Mucosa of rectum (tissue), 2 donors: ENCODE results near the gene MTHFR.

Experiments used
- H3K27ac ChIP-seq, 2 donors: one replicate each; pipeline ENCODE4 v1.7.0; 2013; ENCODE audit warnings: inconsistent platforms in 2 of 2, low read depth in 2 of 2, low read length in 2 of 2
- H3K27me3 ChIP-seq, 2 donors: one replicate each; pipeline ENCODE4 v1.7.0; 2013; ENCODE audit warnings: low read length in 2 of 2; ENCODE audit not compliant: control insufficient read depth in 2 of 2, insufficient read depth in 2 of 2
- H3K36me3 ChIP-seq, 2 donors: one replicate each; pipeline ENCODE4 v1.7.0; 2013; ENCODE audit warnings: low read length in 2 of 2; ENCODE audit not compliant: control insufficient read depth in 2 of 2, insufficient read depth in 2 of 2
- H3K4me1 ChIP-seq, 2 donors: one replicate each; pipeline ENCODE4 v1.7.0; 2013; ENCODE audit warnings: low read length in 2 of 2, mild to moderate bottlenecking in 1 of 2; ENCODE audit not compliant: control insufficient read depth in 2 of 2, insufficient read depth in 2 of 2
- H3K4me3 ChIP-seq, 2 donors: one replicate each; pipeline ENCODE4 v1.7.0; 2013; ENCODE audit warnings: low read length in 2 of 2
- H3K9ac ChIP-seq, 2 donors: one replicate each; pipeline ENCODE4 v1.7.0; 2013; ENCODE audit warnings: low read length in 2 of 2, low read depth in 1 of 2, mild to moderate bottlenecking in 1 of 2
- H3K9me3 ChIP-seq, 2 donors: one replicate each; pipeline ENCODE4 v1.7.0; 2013; ENCODE audit warnings: low read length in 2 of 2; ENCODE audit not compliant: control insufficient read depth in 2 of 2
- donor health status: healthy.
- donor health status: Normal muscosa, but diverticular disease.

Gene MTHFR

GRCh38 chr1:11831945-11832725 lies 26.4 kb upstream of the MTHFR start:
- Histone ChIP-seq H3K4me3 (no peak overlapping the region), H3K27me3 (no peaks in the 10 kb centered on the region), H3K4me1 (no peaks in the 10 kb centered on the region), H3K36me3 (peaks cover 69 to 82% of the 10 kb centered on the region in 2 donors), H3K27ac (no peak overlapping the region), H3K9ac (no peak overlapping the region), H3K9me3 (no peaks in the 10 kb centered on the region)

- no peak overlapping the region for H3K9ac ChIP-seq
- H3K4me3 ChIP-seq = no peak overlapping the region
- no peak overlapping the region for H3K27ac ChIP-seq
- H3K4me1 ChIP-seq = no peaks in the 10 kb centered on the region
- H3K27me3 ChIP-seq = no peaks in the 10 kb centered on the region
- H3K9me3 ChIP-seq = no peaks in the 10 kb centered on the region
- peaks cover 63 to 68% of the 10 kb centered on the region in 2 donors for H3K36me3 ChIP-seq
Measured at GRCh38 chr1:11828511-11828910, 22.7 kb upstream of the MTHFR start.

GRCh38 chr1:11826946-11827345 lies 21.2 kb upstream of the MTHFR start:
- Histone ChIP-seq H3K9ac (no peak overlapping the region), H3K36me3 (peaks cover 59 to 65% of the 10 kb centered on the region in 2 donors), H3K4me1 (no peaks in the 10 kb centered on the region), H3K27ac (no peak overlapping the region), H3K9me3 (no peaks in the 10 kb centered on the region), H3K27me3 (no peaks in the 10 kb centered on the region), H3K4me3 (no peak overlapping the region)

- H3K9me3 ChIP-seq = no peaks in the 10 kb centered on the region
- H3K27me3 ChIP-seq = no peaks in the 10 kb centered on the region
- H3K4me3 ChIP-seq = no peak overlapping the region
- peaks cover 54 to 60% of the 10 kb centered on the region in 2 donors for H3K36me3 ChIP-seq
- H3K27ac ChIP-seq = no peak overlapping the region
- no peak overlapping the region for H3K9ac ChIP-seq
- no peaks in the 10 kb centered on the region for H3K4me1 ChIP-seq
Measured at GRCh38 chr1:11825131-11825530, 19.4 kb upstream of the MTHFR start.

GRCh38 chr1:11823366-11824137 lies 17.8 kb upstream of the MTHFR start:
- Histone ChIP-seq H3K9ac (no peak overlapping the region), H3K27me3 (no peaks in the 10 kb centered on the region), H3K4me1 (no peaks in the 10 kb centered on the region), H3K27ac (no peak overlapping the region), H3K4me3 (no peak overlapping the region), H3K9me3 (no peaks in the 10 kb centered on the region), H3K36me3 (peaks cover 51 to 59% of the 10 kb centered on the region in 2 donors)

- H3K27ac ChIP-seq = no peak overlapping the region
Measured at GRCh38 chr1:11822091-11822490, 16.3 kb upstream of the MTHFR start.

GRCh38 chr1:11817192-11817591 lies 11.4 kb upstream of the MTHFR start:
- Histone ChIP-seq H3K27ac (no peak overlapping the region), H3K9ac (no peak overlapping the region), H3K4me1 (peaks cover 0 to 12% of the 10 kb centered on the region in 2 donors), H3K9me3 (no peaks in the 10 kb centered on the region), H3K27me3 (no peaks in the 10 kb centered on the region), H3K4me3 (no peak overlapping the region), H3K36me3 (peaks cover 33 to 45% of the 10 kb centered on the region in 2 donors)

More at GRCh38 chr1:11822091-11822490, 16.3 kb upstream of the MTHFR start:
- H3K36me3 ChIP-seq = peaks cover 52 to 54% of the 10 kb centered on the region in 2 donors
- no peaks in the 10 kb centered on the region for H3K27me3 ChIP-seq
- H3K9ac ChIP-seq = no peak overlapping the region
- peaks cover 0 to 5% of the 10 kb centered on the region in 2 donors for H3K4me1 ChIP-seq
- H3K9me3 ChIP-seq = no peaks in the 10 kb centered on the region
- H3K4me3 ChIP-seq = no peak overlapping the region

DNA sequence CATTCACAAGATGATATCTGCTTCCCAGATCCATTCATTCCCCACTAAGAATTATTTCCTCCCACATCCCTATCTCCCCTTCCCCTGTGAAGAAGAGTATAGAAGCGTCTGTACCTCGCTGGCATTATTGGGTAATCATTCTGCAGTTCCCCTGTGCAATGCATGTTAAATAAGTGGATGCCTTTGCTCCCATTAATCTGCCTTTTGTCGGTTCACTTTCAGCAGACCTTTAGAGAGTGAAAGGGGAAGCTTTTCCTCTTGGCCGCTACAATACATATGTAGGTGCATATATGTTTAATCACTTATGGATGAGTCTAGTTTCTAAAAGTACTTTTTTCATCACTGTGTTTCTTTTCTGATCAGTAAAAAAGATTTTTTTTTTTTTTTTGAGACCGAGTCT lies 7.3 kb upstream of the MTHFR start:
- Histone ChIP-seq H3K36me3 (peaks cover 28 to 39% of the 10 kb centered on the region in 2 donors), H3K4me1 (peaks cover 0 to 15% of the 10 kb centered on the region in 2 donors), H3K4me3 (no peak overlapping the region), H3K27ac (no peak overlapping the region), H3K9ac (no peak overlapping the region), H3K9me3 (no peaks in the 10 kb centered on the region), H3K27me3 (no peaks in the 10 kb centered on the region)

DNA sequence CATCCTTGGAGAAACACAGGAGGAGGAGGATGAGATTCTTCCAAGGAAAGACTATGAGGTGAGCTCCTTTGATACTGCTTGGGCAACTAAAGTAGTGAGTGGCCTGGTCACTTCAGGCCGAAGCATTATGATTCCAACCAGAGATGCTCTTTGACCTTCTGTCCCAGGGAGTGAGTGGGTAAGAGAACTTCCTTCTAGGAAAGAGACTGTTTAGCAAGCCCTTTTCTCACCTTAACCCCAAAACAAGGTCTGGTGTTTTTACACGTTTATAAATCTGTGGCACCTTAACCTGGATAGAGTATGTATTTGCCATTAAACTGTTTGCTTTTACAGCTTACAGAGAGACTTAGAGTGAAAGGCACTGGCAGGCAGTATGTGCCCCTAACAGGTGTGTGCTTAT lies 1.4 kb upstream of the MTHFR start:
- peak overlapping the region; percentile 96 to 98 for H3K27ac ChIP-seq
- peak overlapping the region; percentile 94 to 96 for H3K9ac ChIP-seq
- peak overlapping the region; percentile 89 to 90 for H3K4me3 ChIP-seq
- peaks cover 9 to 10% of the 10 kb centered on the region in 2 donors for H3K36me3 ChIP-seq
- H3K9me3 ChIP-seq = no peaks in the 10 kb centered on the region
- H3K27me3 ChIP-seq = no peaks in the 10 kb centered on the region
- peaks cover 38 to 45% of the 10 kb centered on the region in 2 donors for H3K4me1 ChIP-seq

- Histone ChIP-seq H3K27me3 (no peaks in the 10 kb centered on the region), H3K36me3 (peaks cover 4 to 5% of the 10 kb centered on the region in 2 donors), H3K9me3 (no peaks in the 10 kb centered on the region), H3K4me3 (peak overlapping the region; percentile 89 to 90), H3K9ac (peak overlapping the region; percentile 94 to 96), H3K27ac (peak overlapping the region; percentile 96 to 98), H3K4me1 (peaks cover 38 to 45% of the 10 kb centered on the region in 2 donors)
Measured at GRCh38 chr1:11806307-11806936, 658 bp upstream of the MTHFR start.
